NCI-H226 (cell line): Measurements from ENCODE around the gene ZNF227.
"Not testable (repeated sequence)": the region's sequence is repeated elsewhere in the genome, so short reads cannot be mapped to it uniquely, and the experiment has no call there.

Experiments
- DNase-seq: peaks from one replicate; pipeline ENCODE4 v3.0.0-alpha.2; 2015

The ZNF227 gene

DNA sequence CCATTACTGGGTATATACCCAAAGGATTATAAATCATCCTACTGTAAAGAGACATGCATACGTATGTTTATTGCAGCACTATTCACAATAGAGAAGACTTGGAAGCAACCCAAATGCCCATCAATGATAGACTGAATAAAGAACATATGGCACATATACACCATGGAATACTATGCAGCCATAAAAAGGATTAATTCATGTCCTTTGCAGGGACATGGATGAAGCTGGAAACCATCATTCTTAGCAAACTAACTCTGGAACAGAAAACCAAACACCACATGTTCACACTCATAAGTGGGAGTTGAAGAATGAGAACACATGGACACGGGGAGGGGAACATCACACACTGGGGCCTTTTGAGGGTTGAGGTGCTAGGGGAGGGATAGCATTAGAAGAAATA, 41.1 kb downstream of the ZNF227 start:
- DNase-seq, result not testable (repeated sequence)

DNA sequence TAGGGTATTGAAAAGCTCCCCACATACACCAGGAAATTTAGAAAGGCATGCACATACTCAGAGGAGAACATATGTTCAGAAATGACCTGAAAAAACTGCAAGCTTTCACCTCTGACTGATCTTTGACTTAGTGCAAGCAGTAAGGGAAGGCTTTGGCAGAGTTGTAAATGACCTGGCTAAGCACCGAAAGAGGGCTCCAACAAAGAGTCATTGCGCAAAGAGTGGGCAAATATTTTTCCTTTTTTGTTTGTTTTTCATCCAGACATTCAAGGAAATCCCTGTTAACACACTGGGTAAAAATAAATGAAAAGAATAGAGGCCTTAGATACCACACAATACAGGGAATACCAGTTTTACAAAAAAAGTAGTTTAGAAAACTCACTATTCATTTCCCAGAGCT, 42.2 kb downstream of the ZNF227 start:
- DNase-seq, result no peak

- no peak for DNase-seq
These were observed 43.5 kb downstream of the ZNF227 start for GRCh38 chr19:44255705-44256411.

- DNase-seq, result no peak
These were observed 45.8 kb downstream of the ZNF227 start for GRCh38 chr19:44258136-44258535.

- DNase-seq, result no peak
These were observed 46.6 kb downstream of the ZNF227 start for GRCh38 chr19:44258835-44259413.

DNA sequence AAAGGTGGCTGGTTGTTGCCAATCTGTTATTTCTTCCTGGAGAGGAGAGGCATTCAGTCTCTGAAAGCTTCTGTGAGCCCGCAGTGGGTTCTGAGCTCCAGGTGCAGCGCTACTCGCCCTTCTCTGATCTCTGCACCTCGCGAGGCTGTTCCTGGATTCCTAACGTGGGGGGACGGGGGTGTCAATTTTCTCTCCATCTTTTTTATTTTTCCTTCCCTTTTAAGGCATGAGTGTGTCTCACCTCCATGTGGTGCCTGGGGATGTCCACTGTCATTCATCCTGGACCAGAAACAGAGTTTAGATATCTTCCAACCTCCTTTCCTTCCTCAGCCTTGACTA, 48.0 kb downstream of the ZNF227 start:
- DNase-seq, result no peak

DNA sequence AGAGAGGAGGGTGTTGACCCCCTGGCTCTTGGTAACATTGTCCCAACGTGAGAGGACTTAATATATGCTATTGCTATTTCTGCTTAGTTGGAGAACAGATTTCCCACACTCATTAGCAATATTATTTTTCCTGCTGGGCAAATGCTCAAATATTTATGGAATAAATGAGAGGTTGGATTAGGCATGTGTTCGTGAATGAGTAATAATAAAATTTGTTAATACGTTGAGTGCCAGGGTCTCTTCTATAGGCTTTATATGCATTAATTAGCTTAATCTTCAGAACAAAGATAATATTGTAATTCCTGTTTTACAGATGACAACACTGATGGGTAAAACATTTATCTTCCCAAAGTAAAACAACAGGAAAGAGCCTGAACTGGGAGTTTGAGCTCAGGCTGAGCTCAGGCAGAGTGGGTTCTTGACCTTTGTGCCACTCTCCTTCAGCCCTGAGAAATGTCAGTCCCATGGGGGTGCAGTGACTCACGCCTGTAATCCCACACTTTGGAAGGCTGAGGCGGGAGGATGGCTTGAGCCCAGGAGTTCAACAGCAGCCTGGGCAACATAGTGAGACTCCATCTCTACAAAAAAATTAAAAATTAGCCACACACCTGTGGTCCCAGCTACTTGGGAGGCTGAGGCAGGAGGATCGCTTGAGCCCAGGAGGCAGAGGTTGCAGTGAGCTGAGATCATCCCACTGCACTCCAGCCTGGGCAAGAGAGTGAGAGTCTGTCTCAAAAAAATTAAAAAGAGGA, 48.5 kb downstream of the ZNF227 start:
- no peak for DNase-seq

GRCh38 chr19:44277331-44277730, 65.0 kb downstream of the ZNF227 start:
- DNase-seq, result no peak

- peak; percentile 27 for DNase-seq
These were observed 65.9 kb downstream of the ZNF227 start for GRCh38 chr19:44278181-44278690.

DNA sequence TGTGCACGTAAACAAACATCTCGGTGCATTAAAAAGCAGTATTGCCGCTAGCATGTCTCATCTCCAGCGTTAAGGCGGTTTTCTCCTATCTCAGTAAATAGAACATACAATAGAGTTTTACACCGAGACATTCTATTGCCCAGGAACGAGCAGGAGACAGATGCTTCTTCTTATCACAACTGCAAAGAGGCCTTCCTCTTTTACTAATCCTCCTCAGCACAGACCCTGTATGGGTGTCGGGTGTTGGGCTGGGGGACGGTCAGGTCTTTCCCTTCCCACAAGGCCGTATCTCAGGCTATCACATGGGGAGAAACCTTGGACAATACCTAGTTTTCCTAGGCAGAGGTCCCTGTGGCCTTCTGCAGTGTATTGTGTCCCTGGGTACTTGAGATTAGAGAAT, 68.6 kb downstream of the ZNF227 start:
- DNase-seq, result no peak

GRCh38 chr19:44282846-44283245, 70.5 kb downstream of the ZNF227 start:
- DNase-seq, result peak; percentile 70

DNA sequence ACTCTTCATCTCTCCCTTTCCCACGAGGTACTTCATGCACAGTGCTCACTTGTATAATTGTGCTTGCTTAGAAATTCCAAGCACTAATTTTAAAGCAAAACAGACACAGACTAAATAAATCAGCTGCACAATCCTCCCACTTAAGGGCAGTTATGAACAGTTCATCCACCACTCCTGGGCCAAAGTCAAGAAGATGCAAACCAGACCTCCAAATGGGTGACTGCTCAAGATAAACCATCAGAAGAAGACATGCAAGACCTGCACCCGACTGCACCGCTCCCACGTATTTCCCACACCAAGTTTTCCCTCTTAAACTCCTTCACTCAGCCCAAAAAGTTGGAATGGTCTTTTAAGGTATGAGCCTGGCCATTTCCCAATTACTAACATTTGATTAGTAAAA, 72.6 kb downstream of the ZNF227 start:
- no peak for DNase-seq
